Measurements from ENCODE around the gene EGFR.

GRCh38 chr7:55087521-55087961, 68.7 kb downstream of the EGFR start:
- no peak for TF ChIP-seq CTCF (IDR thresholded peaks at IDR 0.05)
- no peak for TF ChIP-seq POLR2A (IDR thresholded peaks at IDR 0.05)
